Loucy (cell line): ENCODE measurements around the gene PLCL2.

Experiments used
- H2AFZ ChIP-seq: fragments of 200-600 bp; sonication (generic); 2 replicates; pipeline ENCODE4 v1.6.0; 2016; ENCODE audit warnings: antibody characterized with exemption, mild to moderate bottlenecking, low read length, moderate library complexity
- H3F3A ChIP-seq: fragments of 200-600 bp; 2 replicates; pipeline ENCODE4 v1.6.0; 2016; ENCODE audit warnings: antibody characterized with exemption, low read depth, mild to moderate bottlenecking
- H3K27me3 ChIP-seq: fragments of 200-600 bp; sonication (generic); 2 replicates; pipeline ENCODE4 v1.6.1; 2014; ENCODE audit warnings: low read length, mild to moderate bottlenecking; ENCODE audit not compliant: insufficient read depth, poor library complexity, severe bottlenecking
- H3K36me3 ChIP-seq: fragments of 200-600 bp; sonication (generic); 2 replicates; pipeline ENCODE4 v1.6.1; 2016; ENCODE audit warnings: low read length; ENCODE audit not compliant: insufficient read depth
- H3K4me1 ChIP-seq: fragments of 200-600 bp; sonication (generic); 2 replicates; pipeline ENCODE4 v1.5.1; 2014; ENCODE audit warnings: low read length, mild to moderate bottlenecking; ENCODE audit not compliant: insufficient read depth, poor library complexity, severe bottlenecking
- H3K4me2 ChIP-seq: fragments of 200-600 bp; sonication (generic); 2 replicates; pipeline ENCODE4 v1.6.0; 2014; ENCODE audit warnings: antibody characterized with exemption, low read length, low read depth, mild to moderate bottlenecking; ENCODE audit not compliant: poor library complexity, severe bottlenecking
- H3K4me3 ChIP-seq: fragments of 200-600 bp; sonication (generic); 2 replicates; pipeline ENCODE4 v1.5.1; 2014; ENCODE audit warnings: low read length, mild to moderate bottlenecking, mixed read lengths; ENCODE audit not compliant: poor library complexity, severe bottlenecking
- H3K79me2 ChIP-seq: fragments of 200-600 bp; sonication (generic); 2 replicates; pipeline ENCODE4 v1.6.1; 2014; ENCODE audit warnings: low read length; ENCODE audit not compliant: insufficient read depth
- H3K9ac ChIP-seq: fragments of 200-600 bp; sonication (generic); 2 replicates; pipeline ENCODE4 v1.6.0; 2014; ENCODE audit warnings: mild to moderate bottlenecking, low read depth, low read length, moderate library complexity; ENCODE audit not compliant: poor library complexity, severe bottlenecking
- H3K9me2 ChIP-seq: fragments of 200-600 bp; sonication (generic); replicated peaks from 2 replicates; pipeline ENCODE4 v1.6.1; 2016; ENCODE audit warnings: low read depth, low read length, mixed read lengths
- H3K9me3 ChIP-seq: fragments of 200-600 bp; sonication (generic); 2 replicates; pipeline ENCODE4 v1.6.1; 2014; ENCODE audit warnings: mild to moderate bottlenecking, antibody characterized with exemption, low read length, low read depth; ENCODE audit not compliant: insufficient read depth
- H4K20me1 ChIP-seq: fragments of 200-600 bp; sonication (generic); 2 replicates; pipeline ENCODE4 v1.6.0; 2014; ENCODE audit warnings: antibody characterized with exemption, low read length, mild to moderate bottlenecking; ENCODE audit not compliant: insufficient read depth, poor library complexity, severe bottlenecking
- CTCF ChIP-seq: fragments of 200-600 bp; sonication (generic); conservative IDR thresholded peaks from 2 replicates; pipeline ENCODE4 v1.5.1; 2014; ENCODE audit warnings: mild to moderate bottlenecking, antibody characterized with exemption, low read length
- EZH2phosphoT487 ChIP-seq: fragments of 200-600 bp; IDR thresholded peaks from 2 replicates; pipeline ENCODE4 v1.6.1; 2018; ENCODE audit warnings: antibody characterized with exemption, mild to moderate bottlenecking, moderate library complexity, borderline replicate concordance

PLCL2 gene

GRCh38 chr3:16868513-16868912 lies 16.2 kb upstream of the PLCL2 start:
- Histone ChIP-seq H2AFZ (no peak overlapping the region), H3K9ac (no peak overlapping the region), H3K27me3 (peaks cover 12% of the 10 kb centered on the region), H3K36me3 (no peaks in the 10 kb centered on the region), H3F3A (no peaks in the 10 kb centered on the region), H3K4me1 (peaks cover 11% of the 10 kb centered on the region), H3K79me2 (no peaks in the 10 kb centered on the region), H3K9me2 (no peaks in the 10 kb centered on the region), H3K4me2 (no peak overlapping the region), H3K9me3 (no peaks in the 10 kb centered on the region), H3K4me3 (no peak overlapping the region), H4K20me1 (no peaks in the 10 kb centered on the region)
- TF ChIP-seq EZH2phosphoT487 (no peak), CTCF (no peak)

- H3K9me2 ChIP-seq = no peaks in the 10 kb centered on the region
- H3F3A ChIP-seq = no peaks in the 10 kb centered on the region
- peaks cover 11% of the 10 kb centered on the region for H3K4me1 ChIP-seq
- H4K20me1 ChIP-seq = no peaks in the 10 kb centered on the region
- no peaks in the 10 kb centered on the region for H3K79me2 ChIP-seq
- H3K27me3 ChIP-seq = peaks cover 12% of the 10 kb centered on the region
- H3K9me3 ChIP-seq = no peaks in the 10 kb centered on the region
- no peak overlapping the region for H2AFZ ChIP-seq
- no peak overlapping the region for H3K4me3 ChIP-seq
- no peak for TF ChIP-seq CTCF
- no peak for TF ChIP-seq EZH2phosphoT487
- no peak overlapping the region for H3K4me2 ChIP-seq
- H3K9ac ChIP-seq = no peak overlapping the region
- H3K36me3 ChIP-seq = no peaks in the 10 kb centered on the region
Observed at GRCh38 chr3:16869261-16870005, 15.3 kb upstream of the PLCL2 start.

GRCh38 chr3:16871915-16872842 lies 12.6 kb upstream of the PLCL2 start:
- H3K4me2 ChIP-seq = no peak overlapping the region

More at GRCh38 chr3:16871915-16872842, 12.6 kb upstream of the PLCL2 start:
- Histone ChIP-seq H2AFZ (no peak overlapping the region), H3K36me3 (no peaks in the 10 kb centered on the region), H3F3A (no peaks in the 10 kb centered on the region), H3K4me3 (no peak overlapping the region), H3K9me2 (no peaks in the 10 kb centered on the region), H3K27me3 (peaks cover 11% of the 10 kb centered on the region), H3K9ac (no peak overlapping the region), H4K20me1 (no peaks in the 10 kb centered on the region), H3K4me1 (no peaks in the 10 kb centered on the region), H3K79me2 (no peaks in the 10 kb centered on the region), H3K9me3 (no peaks in the 10 kb centered on the region)
- TF ChIP-seq CTCF (peak; percentile 39), EZH2phosphoT487 (no peak)
